ENCODE measurements around the gene UGT1A8. TPM values are rescaled to one million over a fixed set of nuclear protein-coding genes. Genes with fewer than 3 reads are reported as not detected.
"Not testable (repeated sequence)": the region's sequence is repeated elsewhere in the genome, so short reads cannot be mapped to it uniquely, and the experiment has no call there.

Gene UGT1A8
- not detected for total RNA-seq

GRCh38 chr2:233617476-233617875, at the start of gene UGT1A8:
UGT1A8 (plus strand) TSS chr2:233617633; CDS start chr2:233617708, 75 bp downstream.
- ATAC-seq; POLR2A ChIA-PET; H3K4me1 Mint-ChIP-seq (ENCODE audit: low read depth); H3K27ac Mint-ChIP-seq; DNase-seq; H3K9me3 Mint-ChIP-seq (ENCODE audit: insufficient read depth); CTCF ChIA-PET; H3K4me3 Mint-ChIP-seq; H3K36me3 Mint-ChIP-seq (ENCODE audit: low read depth): not testable (repeated sequence)
- H3K27me3 Mint-ChIP-seq (ENCODE audit: low read depth): peaks cover 34% of the 10 kb centered on the region

GRCh38 chr2:233571001-233571400, 46.4 kb upstream of the UGT1A8 start:
- H3K9me3 Mint-ChIP-seq (ENCODE audit: insufficient read depth): no peaks in the 10 kb centered on the region
- no peaks in the 10 kb centered on the region for H3K36me3 Mint-ChIP-seq (ENCODE audit: low read depth)
- peaks cover 33% of the 10 kb centered on the region for H3K27me3 Mint-ChIP-seq (ENCODE audit: low read depth)
- ChIA-PET CTCF (no interaction called here), POLR2A (no interaction called here)
- H3K4me1 Mint-ChIP-seq (ENCODE audit: low read depth): no peaks in the 10 kb centered on the region
- no peak overlapping the region for H3K4me3 Mint-ChIP-seq
- no peak for ATAC-seq
- no peak overlapping the region for H3K27ac Mint-ChIP-seq
- DNase-seq: no peak

GRCh38 chr2:233571462-233571861, 46.0 kb upstream of the UGT1A8 start:
- POLR2A ChIA-PET: no interaction called here
- H3K27ac Mint-ChIP-seq: no peak overlapping the region
- H3K9me3 Mint-ChIP-seq (ENCODE audit: insufficient read depth): no peaks in the 10 kb centered on the region
- H3K36me3 Mint-ChIP-seq (ENCODE audit: low read depth): no peaks in the 10 kb centered on the region
- no peak overlapping the region for H3K4me3 Mint-ChIP-seq
- no peaks in the 10 kb centered on the region for H3K4me1 Mint-ChIP-seq (ENCODE audit: low read depth)
- DNase-seq (no peak), ATAC-seq (no peak)
- peaks cover 33% of the 10 kb centered on the region for H3K27me3 Mint-ChIP-seq (ENCODE audit: low read depth)
- CTCF ChIA-PET: no interaction called here

- ATAC-seq (no peak), DNase-seq (no peak)
- H3K4me1 Mint-ChIP-seq (ENCODE audit: low read depth): no peaks in the 10 kb centered on the region
- ChIA-PET POLR2A (no interaction called here), CTCF (no interaction called here)
- no peaks in the 10 kb centered on the region for H3K36me3 Mint-ChIP-seq (ENCODE audit: low read depth)
- no peak overlapping the region for H3K4me3 Mint-ChIP-seq
- peaks cover 35% of the 10 kb centered on the region for H3K27me3 Mint-ChIP-seq (ENCODE audit: low read depth)
- H3K27ac Mint-ChIP-seq: no peak overlapping the region
- H3K9me3 Mint-ChIP-seq (ENCODE audit: insufficient read depth): no peaks in the 10 kb centered on the region
Measured at GRCh38 chr2:233572468-233572867, 45.0 kb upstream of the UGT1A8 start.

GRCh38 chr2:233577341-233577740, 40.1 kb upstream of the UGT1A8 start:
- peaks cover 15% of the 10 kb centered on the region for H3K27me3 Mint-ChIP-seq (ENCODE audit: low read depth)
- ATAC-seq; H3K27ac Mint-ChIP-seq; H3K36me3 Mint-ChIP-seq (ENCODE audit: low read depth); POLR2A ChIA-PET; CTCF ChIA-PET; DNase-seq; H3K9me3 Mint-ChIP-seq (ENCODE audit: insufficient read depth); H3K4me3 Mint-ChIP-seq; H3K4me1 Mint-ChIP-seq (ENCODE audit: low read depth): not testable (repeated sequence)

GRCh38 chr2:233583217-233583965, 34.0 kb upstream of the UGT1A8 start:
- POLR2A ChIA-PET, DNase-seq: not testable (repeated sequence)

GRCh38 chr2:233584210-233584609, 33.2 kb upstream of the UGT1A8 start:
- H3K4me3 Mint-ChIP-seq: no peak overlapping the region
- peaks cover 20% of the 10 kb centered on the region for H3K27me3 Mint-ChIP-seq (ENCODE audit: low read depth)
- ATAC-seq: no peak
- H3K4me1 Mint-ChIP-seq (ENCODE audit: low read depth): no peaks in the 10 kb centered on the region
- no peak overlapping the region for H3K27ac Mint-ChIP-seq
- ChIA-PET POLR2A (no interaction called here), CTCF (no interaction called here)
- no peak for DNase-seq
- no peaks in the 10 kb centered on the region for H3K9me3 Mint-ChIP-seq (ENCODE audit: insufficient read depth)
- H3K36me3 Mint-ChIP-seq (ENCODE audit: low read depth): no peaks in the 10 kb centered on the region

More at GRCh38 chr2:233583217-233583965, 34.0 kb upstream of the UGT1A8 start:
- H3K27ac Mint-ChIP-seq; H3K36me3 Mint-ChIP-seq (ENCODE audit: low read depth); H3K4me3 Mint-ChIP-seq; CTCF ChIA-PET; H3K4me1 Mint-ChIP-seq (ENCODE audit: low read depth); ATAC-seq; H3K9me3 Mint-ChIP-seq (ENCODE audit: insufficient read depth): not testable (repeated sequence)
- peaks cover 14% of the 10 kb centered on the region for H3K27me3 Mint-ChIP-seq (ENCODE audit: low read depth)

GRCh38 chr2:233588400-233588799, 29.0 kb upstream of the UGT1A8 start:
- DNase-seq: no peak
- CTCF ChIA-PET: no interaction called here
- no peak overlapping the region for H3K4me3 Mint-ChIP-seq
- no peak for ATAC-seq
- no peaks in the 10 kb centered on the region for H3K4me1 Mint-ChIP-seq (ENCODE audit: low read depth)
- peaks cover 22% of the 10 kb centered on the region for H3K27me3 Mint-ChIP-seq (ENCODE audit: low read depth)
- POLR2A ChIA-PET: interaction anchor here (0.7 kb wide), 1 partner anchor 257 kb away, joined by 4 read pairs; no protein-coding TSS in a partner anchor
- H3K9me3 Mint-ChIP-seq (ENCODE audit: insufficient read depth): no peaks in the 10 kb centered on the region
- no peak overlapping the region for H3K27ac Mint-ChIP-seq
- no peaks in the 10 kb centered on the region for H3K36me3 Mint-ChIP-seq (ENCODE audit: low read depth)

GRCh38 chr2:233592706-233593105, 24.7 kb upstream of the UGT1A8 start:
- ATAC-seq; H3K9me3 Mint-ChIP-seq (ENCODE audit: insufficient read depth); H3K36me3 Mint-ChIP-seq (ENCODE audit: low read depth); DNase-seq; H3K4me1 Mint-ChIP-seq (ENCODE audit: low read depth); H3K27ac Mint-ChIP-seq; CTCF ChIA-PET; POLR2A ChIA-PET; H3K4me3 Mint-ChIP-seq: not testable (repeated sequence)
- H3K27me3 Mint-ChIP-seq (ENCODE audit: low read depth): peaks cover 22% of the 10 kb centered on the region

- no peak overlapping the region for H3K4me3 Mint-ChIP-seq
- no peak overlapping the region for H3K27ac Mint-ChIP-seq
- ATAC-seq (no peak), DNase-seq (no peak)
- H3K27me3 Mint-ChIP-seq (ENCODE audit: low read depth): peaks cover 21% of the 10 kb centered on the region
- ChIA-PET CTCF (no interaction called here), POLR2A (no interaction called here)
- no peaks in the 10 kb centered on the region for H3K36me3 Mint-ChIP-seq (ENCODE audit: low read depth)
- H3K4me1 Mint-ChIP-seq (ENCODE audit: low read depth): no peaks in the 10 kb centered on the region
- no peaks in the 10 kb centered on the region for H3K9me3 Mint-ChIP-seq (ENCODE audit: insufficient read depth)
Measured at GRCh38 chr2:233593201-233593600, 24.2 kb upstream of the UGT1A8 start.

- no peak overlapping the region for H3K27ac Mint-ChIP-seq
- ATAC-seq (no peak), DNase-seq (no peak)
- no peaks in the 10 kb centered on the region for H3K4me1 Mint-ChIP-seq (ENCODE audit: low read depth)
- H3K27me3 Mint-ChIP-seq (ENCODE audit: low read depth): peaks cover 37% of the 10 kb centered on the region
- H3K4me3 Mint-ChIP-seq: no peak overlapping the region
- POLR2A ChIA-PET: no interaction called here
- H3K9me3 Mint-ChIP-seq (ENCODE audit: insufficient read depth): no peaks in the 10 kb centered on the region
- CTCF ChIA-PET: no interaction called here
- no peaks in the 10 kb centered on the region for H3K36me3 Mint-ChIP-seq (ENCODE audit: low read depth)
Measured at GRCh38 chr2:233597522-233597921, 19.9 kb upstream of the UGT1A8 start.

GRCh38 chr2:233598952-233599351, 18.5 kb upstream of the UGT1A8 start:
- no peak overlapping the region for H3K27ac Mint-ChIP-seq
- H3K27me3 Mint-ChIP-seq (ENCODE audit: low read depth): peaks cover 31% of the 10 kb centered on the region
- H3K4me3 Mint-ChIP-seq: no peak overlapping the region
- H3K36me3 Mint-ChIP-seq (ENCODE audit: low read depth): no peaks in the 10 kb centered on the region
- ChIA-PET POLR2A (no interaction called here), CTCF (no interaction called here)
- no peak for DNase-seq
- no peaks in the 10 kb centered on the region for H3K9me3 Mint-ChIP-seq (ENCODE audit: insufficient read depth)
- no peak for ATAC-seq
- no peaks in the 10 kb centered on the region for H3K4me1 Mint-ChIP-seq (ENCODE audit: low read depth)

- DNase-seq (no peak), ATAC-seq (no peak)
- Mint-ChIP-seq H3K9me3 (ENCODE audit: insufficient read depth) (no peaks in the 10 kb centered on the region), H3K36me3 (ENCODE audit: low read depth) (no peaks in the 10 kb centered on the region), H3K27ac (no peak overlapping the region), H3K27me3 (ENCODE audit: low read depth) (peaks cover 27% of the 10 kb centered on the region), H3K4me1 (ENCODE audit: low read depth) (no peaks in the 10 kb centered on the region), H3K4me3 (no peak overlapping the region)
- CTCF ChIA-PET: no interaction called here
- POLR2A ChIA-PET: no interaction called here
Measured at GRCh38 chr2:233600386-233600785, 17.0 kb upstream of the UGT1A8 start.
